WERI-Rb-1 (cell line): Measurements from ENCODE around the gene CFAP299.

Experiments used
- DNase-seq: peaks from one replicate; pipeline ENCODE4 v3.0.0-alpha.2; 2020
- H3K27ac ChIP-seq: fragments of 250-450 bp; sonication (Bioruptor Pico); 2 replicates; pipeline ENCODE4 v1.5.1; 2020; ENCODE audit warnings: mild to moderate bottlenecking, moderate library complexity
- H3K27me3 ChIP-seq: fragments of 250-450 bp; sonication (Bioruptor Pico); 2 replicates; pipeline ENCODE4 v1.5.1; 2021; ENCODE audit warnings: mild to moderate bottlenecking, low read depth, moderate library complexity; ENCODE audit not compliant: insufficient read depth, severe bottlenecking
- H3K36me3 ChIP-seq: fragments of 250-450 bp; sonication (Bioruptor Pico); 2 replicates; pipeline ENCODE4 v1.5.1; 2020; ENCODE audit warnings: mild to moderate bottlenecking, moderate library complexity
- H3K4me3 ChIP-seq: 2 replicates; pipeline ENCODE4 v1.5.1; 2011; ENCODE audit warnings: low read depth, mild to moderate bottlenecking, control low read depth, low read length
- H3K9me3 ChIP-seq: fragments of 250-450 bp; sonication (Bioruptor Pico); 2 replicates; pipeline ENCODE4 v1.5.1; 2021; ENCODE audit warnings: mild to moderate bottlenecking, moderate library complexity; ENCODE audit not compliant: severe bottlenecking
- CTCF ChIP-seq: IDR thresholded peaks from 2 replicates; pipeline ENCODE4 v1.5.1; 2011; ENCODE audit warnings: low read depth, mild to moderate bottlenecking, control low read depth, inconsistent platforms, low read length

Gene CFAP299

GRCh38 chr4:80613470-80613869 is 277.9 kb downstream of the CFAP299 start:
- H3K27me3 ChIP-seq = no peaks in the 10 kb centered on the region

GRCh38 chr4:80614319-80614718 is 278.8 kb downstream of the CFAP299 start:
- no peaks in the 10 kb centered on the region for H3K36me3 ChIP-seq
- H3K27ac ChIP-seq = no peak overlapping the region
- DNase-seq = no peak
- no peak for TF ChIP-seq CTCF
- H3K9me3 ChIP-seq = no peaks in the 10 kb centered on the region
- no peaks in the 10 kb centered on the region for H3K27me3 ChIP-seq
- H3K4me3 ChIP-seq = no peak overlapping the region

More at GRCh38 chr4:80613470-80613869, 277.9 kb downstream of the CFAP299 start:
- no peak for TF ChIP-seq CTCF
- no peak for DNase-seq
- H3K4me3 ChIP-seq = no peak overlapping the region
- H3K9me3 ChIP-seq = no peaks in the 10 kb centered on the region
- H3K27ac ChIP-seq = no peak overlapping the region
- H3K36me3 ChIP-seq = no peaks in the 10 kb centered on the region

GRCh38 chr4:80615099-80615498 is 279.6 kb downstream of the CFAP299 start:
- no peak for DNase-seq
- Histone ChIP-seq H3K9me3 (no peaks in the 10 kb centered on the region), H3K4me3 (no peak overlapping the region), H3K36me3 (no peaks in the 10 kb centered on the region), H3K27ac (no peak overlapping the region), H3K27me3 (no peaks in the 10 kb centered on the region)
- TF ChIP-seq CTCF = no peak

- H3K36me3 ChIP-seq = no peaks in the 10 kb centered on the region
- peak; percentile 24; the same call in 1 of the 2 replicates for TF ChIP-seq CTCF
- H3K27ac ChIP-seq = no peak overlapping the region
- no peaks in the 10 kb centered on the region for H3K27me3 ChIP-seq
- H3K9me3 ChIP-seq = peaks cover 3% of the 10 kb centered on the region
- DNase-seq = peak; percentile 9
- no peak overlapping the region for H3K4me3 ChIP-seq
Observed at GRCh38 chr4:80619070-80619674, 283.6 kb downstream of the CFAP299 start.

GRCh38 chr4:80631861-80632260 is 296.3 kb downstream of the CFAP299 start:
- DNase-seq = no peak
- no peak overlapping the region for H3K4me3 ChIP-seq
- H3K27me3 ChIP-seq = no peaks in the 10 kb centered on the region
- H3K27ac ChIP-seq = no peak overlapping the region
- H3K36me3 ChIP-seq = no peaks in the 10 kb centered on the region
- no peaks in the 10 kb centered on the region for H3K9me3 ChIP-seq
- TF ChIP-seq CTCF = no peak

GRCh38 chr4:80637190-80637589 is 301.7 kb downstream of the CFAP299 start:
- no peaks in the 10 kb centered on the region for H3K36me3 ChIP-seq
- no peak for DNase-seq
- no peaks in the 10 kb centered on the region for H3K27me3 ChIP-seq

More at GRCh38 chr4:80637190-80637589, 301.7 kb downstream of the CFAP299 start:
- TF ChIP-seq CTCF = no peak
- Histone ChIP-seq H3K27ac (no peak overlapping the region), H3K9me3 (no peaks in the 10 kb centered on the region), H3K4me3 (no peak overlapping the region)
